Cardiac fibroblast (primary cell): ENCODE measurements around the gene MARVELD1.

Experiments used
- DNase-seq, 2 donors: peaks; one replicate each; pipeline versions ENCODE4 v3.0.0 to v3.0.0-alpha.2; 2010; ENCODE audit warnings: low read depth in 2 of 2
- H3K4me3 ChIP-seq, 2 donors: replicated peaks in 1 of 2; 1 replicate in 1 of 2; 2 replicates in 1 of 2; pipeline ENCODE4 v1.5.1; 2011; ENCODE audit warnings: low read depth in 2 of 2, low read length in 2 of 2, mild to moderate bottlenecking in 2 of 2, moderate library complexity in 1 of 2
- TF ChIP-seq, protein P1 (sequence below): IDR thresholded peaks from one replicate; pipeline ENCODE4 v1.5.1; 2011; ENCODE audit warnings: low read depth, mild to moderate bottlenecking, low read length, inconsistent platforms

MARVELD1 gene

DNA sequence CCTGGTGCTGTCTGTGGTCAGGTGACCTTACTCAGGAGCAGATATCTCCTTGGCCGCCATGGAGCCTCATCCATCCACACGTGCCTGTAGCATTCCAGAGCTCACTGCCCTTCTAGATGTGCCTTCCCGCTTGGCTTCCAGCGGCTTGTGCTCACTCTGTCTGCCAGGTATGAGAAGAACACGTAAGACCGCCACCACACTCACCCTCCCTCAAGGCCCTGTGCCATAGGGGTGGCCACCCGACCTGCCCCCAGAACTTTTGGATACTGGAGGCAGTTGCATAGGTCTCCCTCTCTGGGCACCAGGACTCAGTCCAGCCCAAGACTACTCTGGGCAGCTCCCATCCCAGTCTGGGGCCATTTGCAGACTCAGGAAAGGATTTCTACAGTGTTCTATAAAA lies 4.1 kb downstream of the MARVELD1 start:
- TF ChIP-seq, protein P1, sequence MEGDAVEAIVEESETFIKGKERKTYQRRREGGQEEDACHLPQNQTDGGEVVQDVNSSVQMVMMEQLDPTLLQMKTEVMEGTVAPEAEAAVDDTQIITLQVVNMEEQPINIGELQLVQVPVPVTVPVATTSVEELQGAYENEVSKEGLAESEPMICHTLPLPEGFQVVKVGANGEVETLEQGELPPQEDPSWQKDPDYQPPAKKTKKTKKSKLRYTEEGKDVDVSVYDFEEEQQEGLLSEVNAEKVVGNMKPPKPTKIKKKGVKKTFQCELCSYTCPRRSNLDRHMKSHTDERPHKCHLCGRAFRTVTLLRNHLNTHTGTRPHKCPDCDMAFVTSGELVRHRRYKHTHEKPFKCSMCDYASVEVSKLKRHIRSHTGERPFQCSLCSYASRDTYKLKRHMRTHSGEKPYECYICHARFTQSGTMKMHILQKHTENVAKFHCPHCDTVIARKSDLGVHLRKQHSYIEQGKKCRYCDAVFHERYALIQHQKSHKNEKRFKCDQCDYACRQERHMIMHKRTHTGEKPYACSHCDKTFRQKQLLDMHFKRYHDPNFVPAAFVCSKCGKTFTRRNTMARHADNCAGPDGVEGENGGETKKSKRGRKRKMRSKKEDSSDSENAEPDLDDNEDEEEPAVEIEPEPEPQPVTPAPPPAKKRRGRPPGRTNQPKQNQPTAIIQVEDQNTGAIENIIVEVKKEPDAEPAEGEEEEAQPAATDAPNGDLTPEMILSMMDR: no peak
- no peak for DNase-seq
- no peak overlapping the region for H3K4me3 ChIP-seq

DNA sequence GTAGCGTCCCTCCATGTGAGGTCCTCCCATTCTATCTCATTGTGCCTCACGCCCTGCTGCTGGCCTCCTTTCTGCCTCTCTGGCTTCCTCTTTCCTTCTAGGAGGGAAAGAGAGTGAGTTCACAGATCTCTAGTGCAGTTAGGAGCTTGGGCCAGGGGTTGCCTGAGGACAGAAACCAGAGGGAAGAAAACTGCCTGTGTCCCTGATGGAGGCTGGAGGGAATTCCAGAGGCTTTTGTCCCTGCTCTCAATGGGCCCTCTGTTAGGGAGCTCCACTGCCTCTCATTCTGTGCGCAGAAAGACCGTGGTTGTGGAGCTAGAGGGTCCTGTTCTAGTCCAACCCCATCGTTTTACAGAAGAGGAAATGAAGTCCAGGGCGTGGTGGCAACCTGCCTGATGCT lies 4.6 kb downstream of the MARVELD1 start:
- DNase-seq: no peak
- TF ChIP-seq, protein P1: no peak
- H3K4me3 ChIP-seq: no peak overlapping the region

DNA sequence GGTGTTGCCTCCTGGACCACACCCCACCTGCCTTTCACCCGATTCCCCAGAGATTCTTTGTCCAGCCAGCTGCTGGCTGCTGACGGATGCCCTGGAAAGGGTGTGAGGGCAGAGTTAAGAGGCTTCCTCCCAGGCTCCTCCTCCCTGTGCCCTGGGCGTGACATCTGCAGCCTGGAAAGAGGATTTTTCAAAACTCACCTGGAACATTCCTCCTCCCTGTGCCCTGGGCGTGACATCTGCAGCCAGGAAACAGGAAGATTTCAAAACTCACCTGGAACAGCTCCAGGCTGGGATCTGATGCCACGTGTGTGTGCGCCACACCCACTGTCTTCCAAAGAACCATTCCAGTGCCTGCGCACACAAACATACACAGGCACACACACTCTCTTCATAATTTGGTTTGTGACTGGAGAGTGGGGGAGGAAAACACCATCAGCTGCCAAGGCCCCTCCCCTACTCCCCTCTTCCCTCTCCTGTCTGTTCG lies 5.2 kb downstream of the MARVELD1 start:
- peak; percentile 44 to 59 for DNase-seq
- TF ChIP-seq, protein P1: no peak

DNA sequence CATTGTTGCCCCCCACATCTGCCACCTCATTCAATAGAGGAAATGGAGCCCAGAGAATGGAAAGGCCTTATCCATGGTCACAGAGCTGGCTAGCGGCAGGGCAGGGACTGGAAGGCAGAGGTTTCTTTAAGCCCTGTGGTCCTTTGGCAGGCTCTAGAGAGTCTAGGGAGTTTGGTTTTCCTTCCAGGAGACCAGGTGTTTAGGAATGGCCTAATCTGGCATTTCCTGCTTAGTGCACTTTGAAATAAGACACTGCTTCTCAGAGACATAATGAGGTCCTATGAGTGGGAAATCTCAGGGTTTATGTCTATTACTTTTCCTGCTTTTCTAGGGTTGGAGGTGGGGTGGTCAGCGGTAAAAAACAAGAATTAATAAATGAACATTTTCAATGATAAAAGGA lies 6.1 kb downstream of the MARVELD1 start:
- DNase-seq: no peak
- no peak overlapping the region for H3K4me3 ChIP-seq

More for the DNA sequence above, 5.2 kb downstream of the MARVELD1 start:
- no peak overlapping the region for H3K4me3 ChIP-seq

DNA sequence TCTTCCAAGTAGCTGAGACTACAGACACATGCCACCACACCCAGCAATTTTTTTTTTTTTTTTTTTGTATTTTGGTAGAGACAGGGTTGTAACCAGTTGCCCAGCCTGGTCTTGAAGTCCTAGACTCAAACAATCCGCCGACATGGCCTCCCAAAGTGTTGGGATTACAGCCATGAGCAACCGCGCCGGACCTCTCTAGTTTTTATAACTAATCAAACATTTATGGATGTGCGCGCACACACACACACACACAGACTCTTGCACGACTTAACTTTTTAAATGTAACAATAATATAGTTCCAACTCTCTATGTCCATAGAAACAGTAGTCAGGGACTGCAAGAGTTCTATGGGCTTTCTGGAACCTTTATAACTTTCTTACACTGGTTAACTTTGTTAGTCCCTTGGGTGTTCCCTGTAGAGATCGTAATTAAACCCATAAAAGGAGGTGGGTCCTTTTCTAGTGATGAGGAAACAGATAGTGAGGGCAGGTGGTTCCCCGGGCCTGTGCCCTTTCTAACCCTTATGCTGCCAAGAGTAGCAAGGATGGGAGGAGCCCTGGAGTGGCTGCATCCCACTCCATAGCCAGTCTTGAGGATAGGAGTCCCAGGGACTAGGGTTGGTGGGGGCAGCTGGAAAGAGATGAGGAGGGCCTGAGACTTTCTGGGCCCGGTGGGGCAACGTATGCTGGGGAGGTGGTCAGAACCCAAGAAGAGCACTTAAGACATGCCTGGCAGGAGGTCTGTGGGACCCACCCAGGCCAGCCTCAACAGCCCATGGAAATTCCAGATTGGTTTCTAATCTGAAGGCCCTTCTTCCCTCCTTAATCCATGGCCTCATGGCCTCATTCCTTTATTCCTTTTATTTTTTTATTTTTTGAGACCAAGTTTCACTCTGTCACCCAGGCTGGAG lies 8.6 kb downstream of the MARVELD1 start:
- TF ChIP-seq, protein P1: no peak
- no peak overlapping the region for H3K4me3 ChIP-seq
- DNase-seq: no peak

More for the DNA sequence above, 6.1 kb downstream of the MARVELD1 start:
- TF ChIP-seq, protein P1: no peak

DNA sequence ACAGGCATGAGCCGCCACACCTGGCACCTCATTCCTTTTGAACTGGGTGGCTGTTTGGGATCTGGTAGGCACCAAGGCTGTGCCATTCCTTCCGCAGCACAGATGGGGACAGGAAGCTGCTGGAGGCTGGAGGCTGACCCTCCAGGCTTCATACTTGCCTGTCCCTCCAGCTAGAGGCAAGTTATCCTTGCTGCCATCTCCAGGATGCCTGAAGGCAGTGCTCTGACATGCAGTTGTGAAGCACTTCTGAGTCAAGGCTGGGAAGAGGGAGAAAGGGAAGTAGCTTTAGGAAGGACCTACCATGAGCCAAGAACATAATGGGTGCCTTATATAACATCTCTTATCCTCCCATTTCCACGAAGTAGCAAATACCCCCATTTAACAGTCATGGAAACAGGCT lies 9.5 kb downstream of the MARVELD1 start:
- no peak for DNase-seq
- H3K4me3 ChIP-seq: no peak overlapping the region
- TF ChIP-seq, protein P1: no peak
